Activated naive CD4-positive, alpha-beta T cell treated with anti-CD3 and anti-CD28 coated beads, Interleukin-2, amount 50 U/mL, for 16 hours (primary cell): ENCODE data around the gene AQP6.

ENCODE experiments used
- DNase-seq: peaks from one replicate; pipeline ENCODE4 v3.0.0-alpha.2; 2020

The AQP6 gene

GRCh38 chr12:50004696-50005095, 31.9 kb downstream of the AQP6 start:
- no peak for DNase-seq

- DNase-seq: no peak
Observed at GRCh38 chr12:50005175-50005574, 32.4 kb downstream of the AQP6 start.

GRCh38 chr12:50006280-50006679, 33.5 kb downstream of the AQP6 start:
- DNase-seq: no peak

- DNase-seq: no peak
Observed at GRCh38 chr12:50006754-50007442, 34.2 kb downstream of the AQP6 start.

GRCh38 chr12:50013361-50014147, 40.8 kb downstream of the AQP6 start:
- no peak for DNase-seq

- no peak for DNase-seq
Observed at GRCh38 chr12:50014342-50014741, 41.6 kb downstream of the AQP6 start.

GRCh38 chr12:50016501-50017475, 44.0 kb downstream of the AQP6 start:
- DNase-seq: no peak

GRCh38 chr12:50017641-50018040, 44.9 kb downstream of the AQP6 start:
- DNase-seq: no peak

GRCh38 chr12:50018154-50018553, 45.4 kb downstream of the AQP6 start:
- no peak for DNase-seq

GRCh38 chr12:50018968-50019367, 46.2 kb downstream of the AQP6 start:
- no peak for DNase-seq

GRCh38 chr12:50019524-50019923, 46.8 kb downstream of the AQP6 start:
- no peak for DNase-seq

GRCh38 chr12:50021031-50021430, 48.3 kb downstream of the AQP6 start:
- DNase-seq: no peak

GRCh38 chr12:50022903-50023302, 50.2 kb downstream of the AQP6 start:
- DNase-seq: no peak

- no peak for DNase-seq
Observed at GRCh38 chr12:50024227-50024626, 51.5 kb downstream of the AQP6 start.

GRCh38 chr12:50024805-50025186, 52.0 kb downstream of the AQP6 start:
- DNase-seq: no peak

- peak; percentile 93 for DNase-seq
Observed at GRCh38 chr12:50025187-50026059, 52.7 kb downstream of the AQP6 start, which contains the start of gene RACGAP1. RACGAP1 (minus strand) TSS chr12:50025494; CDS start chr12:50016715, 8,779 bp downstream.

GRCh38 chr12:50026691-50027090, 53.9 kb downstream of the AQP6 start:
- DNase-seq: no peak
